ENCODE results near the gene LPO.

Gene LPO

GRCh38 chr17:58210922-58211321 is 27.5 kb upstream of the LPO start:
- no peak for DNase-seq (ENCODE audit: low spot score)

DNA sequence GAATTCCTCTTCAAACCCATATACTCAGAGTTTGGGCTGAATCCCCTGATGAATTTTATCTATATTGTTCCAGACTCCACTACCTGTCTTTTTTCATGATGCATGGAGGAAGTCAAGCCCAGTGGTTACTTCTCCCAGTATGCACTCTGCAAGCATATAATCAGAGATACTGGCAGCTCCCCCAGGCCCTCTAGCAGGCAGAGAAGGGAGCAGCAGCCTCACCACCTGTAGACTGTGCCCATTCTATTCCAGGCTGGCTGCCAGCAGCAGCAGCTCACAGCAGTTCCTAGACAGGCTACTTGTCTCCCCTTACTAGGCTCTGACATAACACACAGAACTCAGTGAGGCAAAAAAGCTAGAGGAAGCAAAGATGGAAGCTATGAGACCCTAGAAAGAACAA is 22.7 kb upstream of the LPO start:
- TF ChIP-seq, protein P1, sequence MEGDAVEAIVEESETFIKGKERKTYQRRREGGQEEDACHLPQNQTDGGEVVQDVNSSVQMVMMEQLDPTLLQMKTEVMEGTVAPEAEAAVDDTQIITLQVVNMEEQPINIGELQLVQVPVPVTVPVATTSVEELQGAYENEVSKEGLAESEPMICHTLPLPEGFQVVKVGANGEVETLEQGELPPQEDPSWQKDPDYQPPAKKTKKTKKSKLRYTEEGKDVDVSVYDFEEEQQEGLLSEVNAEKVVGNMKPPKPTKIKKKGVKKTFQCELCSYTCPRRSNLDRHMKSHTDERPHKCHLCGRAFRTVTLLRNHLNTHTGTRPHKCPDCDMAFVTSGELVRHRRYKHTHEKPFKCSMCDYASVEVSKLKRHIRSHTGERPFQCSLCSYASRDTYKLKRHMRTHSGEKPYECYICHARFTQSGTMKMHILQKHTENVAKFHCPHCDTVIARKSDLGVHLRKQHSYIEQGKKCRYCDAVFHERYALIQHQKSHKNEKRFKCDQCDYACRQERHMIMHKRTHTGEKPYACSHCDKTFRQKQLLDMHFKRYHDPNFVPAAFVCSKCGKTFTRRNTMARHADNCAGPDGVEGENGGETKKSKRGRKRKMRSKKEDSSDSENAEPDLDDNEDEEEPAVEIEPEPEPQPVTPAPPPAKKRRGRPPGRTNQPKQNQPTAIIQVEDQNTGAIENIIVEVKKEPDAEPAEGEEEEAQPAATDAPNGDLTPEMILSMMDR (IDR thresholded peaks at IDR 0.05; ENCODE audit: extremely low read depth, missing control alignments), result no peak
- DNase-seq (ENCODE audit: low spot score), result no peak

More at GRCh38 chr17:58210922-58211321, 27.5 kb upstream of the LPO start:
- TF ChIP-seq, protein P1 (IDR thresholded peaks at IDR 0.05; ENCODE audit: extremely low read depth, missing control alignments), result no peak

DNA sequence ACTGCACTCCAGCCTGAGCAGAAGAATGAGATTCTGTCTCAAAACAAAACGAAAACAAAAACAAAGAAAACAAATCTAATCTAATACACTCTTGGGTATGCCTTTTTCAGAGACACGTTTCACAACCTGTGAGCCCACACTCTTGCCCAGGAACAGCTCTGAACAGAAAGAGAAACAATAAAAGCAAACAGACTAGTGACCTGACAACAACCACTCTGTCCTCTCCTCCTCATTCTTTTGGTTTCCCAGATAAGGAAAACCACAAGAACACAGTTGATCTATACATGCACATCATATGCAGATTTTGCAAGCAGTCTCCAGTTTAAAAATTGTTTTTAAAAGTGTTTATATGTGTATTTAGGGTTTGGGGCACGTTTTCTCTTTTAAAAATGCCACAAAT is 20.6 kb upstream of the LPO start:
- TF ChIP-seq, protein P1 (IDR thresholded peaks at IDR 0.05; ENCODE audit: extremely low read depth, missing control alignments), result no peak
- DNase-seq (ENCODE audit: low spot score), result no peak

- peak; percentile 95 for DNase-seq (ENCODE audit: low spot score)
These were observed 19.2 kb upstream of the LPO start, which contains the start of gene MKS1 for GRCh38 chr17:58219007-58219788. TSS of gene MKS1 (minus strand) at chr17:58219255. CDS start at chr17:58219230, 25 bp downstream.

GRCh38 chr17:58219789-58220183 is 18.6 kb upstream of the LPO start:
- TF ChIP-seq, protein P1 (IDR thresholded peaks at IDR 0.05; ENCODE audit: extremely low read depth, missing control alignments), result no peak
- DNase-seq (ENCODE audit: low spot score), result no peak

More at GRCh38 chr17:58219007-58219788, 19.2 kb upstream of the LPO start, which contains the start of gene MKS1:
- TF ChIP-seq, protein P1 (IDR thresholded peaks at IDR 0.05; ENCODE audit: extremely low read depth, missing control alignments), result peak; percentile 41

DNA sequence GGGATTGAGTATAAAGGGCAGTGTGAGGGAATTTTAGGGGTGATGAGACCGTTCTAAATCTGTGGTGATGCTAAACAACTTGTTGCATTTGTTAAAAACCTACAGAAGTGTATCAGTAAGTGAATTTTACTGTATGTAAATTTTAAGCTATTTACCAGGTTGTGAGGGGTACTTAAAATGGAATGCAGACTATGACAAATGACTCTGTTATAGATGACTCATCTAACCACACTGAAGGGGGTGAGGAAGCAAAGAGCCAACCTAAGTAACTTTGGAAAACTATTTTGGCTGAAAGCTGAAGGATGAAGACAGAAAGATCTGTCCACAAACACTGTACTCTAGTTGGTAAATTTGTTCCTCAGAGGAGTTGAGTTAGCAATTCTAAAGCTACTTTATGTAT is 14.1 kb upstream of the LPO start:
- TF ChIP-seq, protein P1 (IDR thresholded peaks at IDR 0.05; ENCODE audit: extremely low read depth, missing control alignments), result no peak
- no peak for DNase-seq (ENCODE audit: low spot score)

GRCh38 chr17:58227733-58228132 is 10.7 kb upstream of the LPO start:
- no peak for DNase-seq (ENCODE audit: low spot score)
- TF ChIP-seq, protein P1 (IDR thresholded peaks at IDR 0.05; ENCODE audit: extremely low read depth, missing control alignments), result no peak
